Measurements from ENCODE around the gene PC. TPM values are rescaled to one million over a fixed set of nuclear protein-coding genes. Genes with fewer than 3 reads are reported as not detected.

The PC gene
- total and polyA plus RNA-seq, 11 donors, result 2.6 to 22.4 (median 13.1) TPM

DNA sequence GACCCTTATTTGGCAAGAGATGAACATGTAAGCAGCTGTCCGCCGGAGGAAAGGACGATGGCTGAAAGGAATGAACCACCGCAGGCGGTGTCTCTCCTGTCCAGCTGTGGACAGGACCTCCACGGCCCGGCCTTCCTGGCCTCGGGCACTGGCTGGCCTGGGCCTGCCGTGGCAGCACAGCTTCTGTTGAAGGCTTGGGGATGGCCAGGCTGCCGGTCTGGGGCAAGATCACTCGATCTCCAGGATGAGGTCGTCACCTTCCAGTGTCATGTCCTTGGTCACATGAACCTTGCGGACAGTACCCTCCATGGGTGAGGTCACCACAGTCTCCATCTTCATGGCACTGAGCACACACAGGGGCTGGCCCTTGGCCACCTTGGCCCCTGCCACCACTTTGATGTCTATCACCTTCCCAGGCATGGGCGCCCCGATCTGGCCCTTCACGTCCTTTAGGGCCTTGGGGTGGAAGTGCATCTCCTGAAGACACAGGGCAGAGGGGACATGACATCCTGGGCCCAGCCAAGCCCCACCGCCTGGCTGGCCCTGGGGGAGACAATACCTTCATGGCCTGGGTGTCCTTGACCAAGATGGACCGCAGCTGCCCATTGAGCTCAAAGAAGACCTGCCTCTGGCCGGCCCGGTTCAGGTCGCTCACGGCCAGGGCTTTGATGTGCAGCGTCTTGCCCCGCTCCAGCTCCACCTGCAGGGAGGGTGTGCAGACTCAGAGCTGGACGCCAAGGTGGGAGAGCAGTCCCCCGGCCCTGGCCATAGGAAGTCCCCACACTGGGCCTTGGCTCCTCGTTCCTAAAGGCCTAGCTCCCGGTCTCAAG, 109.3 kb downstream of the PC start:
- intact Hi-C loops (cut with DNase I), result loop anchor here in 1 of 10 donors (10.0 kb wide), 1 partner anchor 254 kb away; the partner anchor contains the start of genes CCDC87 and CCS
- Histone ChIP-seq H3K36me3 (peaks cover 0 to 44% (median 33%) of the 10 kb centered on the region in 9 donors), H3K4me3 (no peak overlapping the region), H3K27ac (no peak overlapping the region), H3K27me3 (no peaks in the 10 kb centered on the region), H3K9me3 (no peaks in the 10 kb centered on the region), H3K4me1 (peaks cover 5 to 11% (median 9%) of the 10 kb centered on the region in 12 donors)
- 84 to 91% (median 88%) methylated on average over 18 to 28 of the region's 28 CpGs for WGBS, 4 donors
- DNase-seq, result peak in 1 of 5 donors; percentile 51
- no peak for ATAC-seq
- TF ChIP-seq, protein P1, sequence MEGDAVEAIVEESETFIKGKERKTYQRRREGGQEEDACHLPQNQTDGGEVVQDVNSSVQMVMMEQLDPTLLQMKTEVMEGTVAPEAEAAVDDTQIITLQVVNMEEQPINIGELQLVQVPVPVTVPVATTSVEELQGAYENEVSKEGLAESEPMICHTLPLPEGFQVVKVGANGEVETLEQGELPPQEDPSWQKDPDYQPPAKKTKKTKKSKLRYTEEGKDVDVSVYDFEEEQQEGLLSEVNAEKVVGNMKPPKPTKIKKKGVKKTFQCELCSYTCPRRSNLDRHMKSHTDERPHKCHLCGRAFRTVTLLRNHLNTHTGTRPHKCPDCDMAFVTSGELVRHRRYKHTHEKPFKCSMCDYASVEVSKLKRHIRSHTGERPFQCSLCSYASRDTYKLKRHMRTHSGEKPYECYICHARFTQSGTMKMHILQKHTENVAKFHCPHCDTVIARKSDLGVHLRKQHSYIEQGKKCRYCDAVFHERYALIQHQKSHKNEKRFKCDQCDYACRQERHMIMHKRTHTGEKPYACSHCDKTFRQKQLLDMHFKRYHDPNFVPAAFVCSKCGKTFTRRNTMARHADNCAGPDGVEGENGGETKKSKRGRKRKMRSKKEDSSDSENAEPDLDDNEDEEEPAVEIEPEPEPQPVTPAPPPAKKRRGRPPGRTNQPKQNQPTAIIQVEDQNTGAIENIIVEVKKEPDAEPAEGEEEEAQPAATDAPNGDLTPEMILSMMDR (IDR thresholded peaks at IDR 0.05), result no peak
- TF ChIP-seq POLR2A (IDR thresholded peaks at IDR 0.05), result no peak

DNA sequence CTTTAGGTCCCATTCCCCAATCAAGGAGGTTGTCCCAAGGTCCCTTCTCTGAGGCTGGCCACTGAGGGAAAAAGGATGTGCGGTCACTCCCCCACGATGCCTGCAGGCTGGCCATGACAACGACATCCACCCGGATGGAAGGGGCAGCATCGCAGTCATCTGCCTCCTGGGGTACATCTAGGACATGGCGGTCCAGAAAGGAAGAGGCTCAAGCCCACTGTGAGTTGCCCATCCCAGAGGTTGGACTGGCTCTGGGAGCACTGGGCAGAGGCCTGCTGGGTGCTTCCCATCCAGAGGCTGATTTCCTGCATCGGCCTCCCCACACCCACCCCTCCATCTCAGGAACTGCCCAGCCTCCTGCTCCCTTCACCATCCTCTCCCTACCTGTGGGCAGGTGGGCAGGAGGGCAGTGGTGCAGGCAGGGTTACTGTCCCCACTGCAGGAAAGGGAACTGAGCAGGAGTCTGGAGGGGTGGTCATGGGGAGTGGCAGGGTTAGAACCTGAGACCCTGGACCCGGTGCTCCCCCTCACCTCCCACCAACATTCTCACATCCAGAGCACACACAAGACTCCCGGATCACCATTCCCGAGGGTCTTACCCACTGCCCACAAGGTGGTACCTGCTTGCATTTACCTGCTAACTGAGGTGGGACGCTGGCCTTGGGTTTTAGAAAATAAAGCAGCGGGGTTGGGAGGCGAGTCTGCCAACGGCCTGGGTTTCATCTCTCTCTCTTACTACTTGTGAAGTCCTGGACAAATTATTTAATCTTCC, 110.5 kb downstream of the PC start:
- Histone ChIP-seq H3K9me3 (no peaks in the 10 kb centered on the region), H3K36me3 (peaks cover 0 to 44% (median 33%) of the 10 kb centered on the region in 9 donors), H3K4me3 (no peak overlapping the region), H3K4me1 (peaks cover 5 to 15% (median 11%) of the 10 kb centered on the region in 12 donors), H3K27me3 (no peaks in the 10 kb centered on the region), H3K27ac (no peak overlapping the region)
- ATAC-seq, result no peak
- WGBS, 4 donors, result 79 to 91% (median 85%) methylated on average over 14 of the region's 14 CpGs
- TF ChIP-seq POLR2A (IDR thresholded peaks at IDR 0.05), result no peak
- TF ChIP-seq, protein P1 (IDR thresholded peaks at IDR 0.05), result no peak
- DNase-seq, result peak in 1 of 5 donors; percentile 4
- intact Hi-C loops (cut with DNase I), result loop anchor here in 1 of 10 donors (10.0 kb wide), 1 partner anchor 253 kb away; the partner anchor contains the start of genes CCDC87 and CCS

DNA sequence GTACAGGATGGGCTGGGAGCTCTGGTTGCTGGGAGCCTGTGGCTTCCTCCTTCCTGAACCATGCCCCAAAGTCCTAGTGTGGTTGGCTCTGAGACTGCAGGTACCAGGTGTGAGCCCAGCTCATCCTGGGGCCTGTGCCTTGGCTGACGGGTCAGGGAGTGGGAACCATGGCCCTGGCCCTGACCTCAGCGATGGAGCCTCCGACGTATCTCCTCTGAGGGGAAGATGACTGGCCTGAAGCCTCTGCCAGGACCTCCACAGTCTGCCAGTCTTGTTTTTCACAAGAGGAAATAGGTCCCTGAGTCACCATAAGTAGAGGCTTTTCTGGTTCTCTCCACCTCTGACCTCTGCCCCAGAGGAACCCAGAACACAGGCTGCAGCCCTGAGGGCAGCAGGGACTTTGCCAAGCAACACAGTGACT, 111.5 kb downstream of the PC start:
- ATAC-seq, result no peak
- no peaks in the 10 kb centered on the region for H3K9me3 ChIP-seq

More for the DNA sequence above, 111.5 kb downstream of the PC start:
- H3K27ac ChIP-seq, result no peak overlapping the region
- H3K4me3 ChIP-seq, result no peak overlapping the region
- intact Hi-C loops (cut with DNase I), result loop anchor here in 1 of 10 donors (10.0 kb wide), 1 partner anchor 252 kb away; the partner anchor contains the start of genes CCDC87 and CCS
- peaks cover 0 to 44% (median 33%) of the 10 kb centered on the region in 9 donors for H3K36me3 ChIP-seq
- peaks cover 7 to 25% (median 20%) of the 10 kb centered on the region in 12 donors for H3K4me1 ChIP-seq
- no peaks in the 10 kb centered on the region for H3K27me3 ChIP-seq
- 80 to 94% (median 92%) methylated on average over 3 to 4 of the region's 4 CpGs; no CpG with 5 or more reads in 1 of the 4 donors for WGBS, 4 donors
- peak in 1 of 5 donors; percentile 44 for DNase-seq
- no peak for TF ChIP-seq POLR2A (IDR thresholded peaks at IDR 0.05)
- TF ChIP-seq, protein P1 (IDR thresholded peaks at IDR 0.05), result no peak

Measured in heart left ventricle (tissue), 16 donors.